Measurements from ENCODE around the gene SULF2. TPM values are rescaled to one million over a fixed set of nuclear protein-coding genes. Genes with fewer than 3 reads are reported as not detected.

The SULF2 gene
- total and polyA plus RNA-seq, 8 donors, result 11.3 to 42.0 (median 15.8) TPM

DNA sequence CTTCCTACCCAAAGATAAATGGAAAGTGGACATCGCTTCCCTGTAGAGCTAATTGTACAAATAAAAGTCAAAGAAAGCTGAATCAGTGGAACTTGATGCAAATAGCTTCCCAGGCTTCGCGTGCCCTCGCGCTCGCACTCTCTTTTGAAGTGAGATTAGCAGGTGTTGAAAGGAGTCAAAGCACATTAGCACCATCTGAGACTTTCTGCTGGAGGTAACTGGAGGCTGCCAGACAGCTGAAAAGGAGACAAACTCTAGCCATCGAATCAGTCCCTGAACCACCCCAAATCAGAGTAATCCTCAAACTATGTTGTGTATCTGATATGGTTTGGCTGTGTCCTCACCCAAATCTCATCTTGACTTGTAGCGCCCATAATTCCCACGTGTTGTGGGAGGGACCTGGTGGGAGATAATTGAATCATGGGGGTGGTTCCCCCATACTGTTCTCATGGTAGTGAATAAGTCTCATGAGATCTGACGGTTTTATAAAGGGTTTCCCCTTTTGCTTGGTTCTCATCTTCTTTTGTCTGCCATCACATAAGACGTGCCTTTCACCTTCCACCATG, 23.7 kb downstream of the SULF2 start:
- no peak for DNase-seq
- ATAC-seq, result no peak
- H3K27me3 ChIP-seq, result peaks cover 0 to 76% of the 10 kb centered on the region in 2 donors
- intact Hi-C loops (cut with DNase I), result no loop called here
- H3K27ac ChIP-seq, result no peak overlapping the region
- H3K4me3 ChIP-seq, result no peak overlapping the region
- H3K4me1 ChIP-seq, result peaks cover 0 to 19% of the 10 kb centered on the region in 2 donors
- H3K36me3 ChIP-seq, result no peaks in the 10 kb centered on the region
- H3K9me3 ChIP-seq, result no peaks in the 10 kb centered on the region
- TF ChIP-seq CTCF (IDR thresholded peaks at IDR 0.05), result no peak

- H3K9me3 ChIP-seq, result no peaks in the 10 kb centered on the region
- intact Hi-C loops (cut with DNase I), result no loop called here
- H3K27ac ChIP-seq, result no peak overlapping the region
- peaks cover 0 to 76% of the 10 kb centered on the region in 2 donors for H3K27me3 ChIP-seq
- ATAC-seq (no peak), DNase-seq (no peak)
- TF ChIP-seq CTCF (IDR thresholded peaks at IDR 0.05), result no peak
- no peak overlapping the region for H3K4me3 ChIP-seq
- no peaks in the 10 kb centered on the region for H3K36me3 ChIP-seq
- peaks cover 0 to 17% of the 10 kb centered on the region in 2 donors for H3K4me1 ChIP-seq
Measured at GRCh38 chr20:47760686-47761481, 24.4 kb downstream of the SULF2 start.

DNA sequence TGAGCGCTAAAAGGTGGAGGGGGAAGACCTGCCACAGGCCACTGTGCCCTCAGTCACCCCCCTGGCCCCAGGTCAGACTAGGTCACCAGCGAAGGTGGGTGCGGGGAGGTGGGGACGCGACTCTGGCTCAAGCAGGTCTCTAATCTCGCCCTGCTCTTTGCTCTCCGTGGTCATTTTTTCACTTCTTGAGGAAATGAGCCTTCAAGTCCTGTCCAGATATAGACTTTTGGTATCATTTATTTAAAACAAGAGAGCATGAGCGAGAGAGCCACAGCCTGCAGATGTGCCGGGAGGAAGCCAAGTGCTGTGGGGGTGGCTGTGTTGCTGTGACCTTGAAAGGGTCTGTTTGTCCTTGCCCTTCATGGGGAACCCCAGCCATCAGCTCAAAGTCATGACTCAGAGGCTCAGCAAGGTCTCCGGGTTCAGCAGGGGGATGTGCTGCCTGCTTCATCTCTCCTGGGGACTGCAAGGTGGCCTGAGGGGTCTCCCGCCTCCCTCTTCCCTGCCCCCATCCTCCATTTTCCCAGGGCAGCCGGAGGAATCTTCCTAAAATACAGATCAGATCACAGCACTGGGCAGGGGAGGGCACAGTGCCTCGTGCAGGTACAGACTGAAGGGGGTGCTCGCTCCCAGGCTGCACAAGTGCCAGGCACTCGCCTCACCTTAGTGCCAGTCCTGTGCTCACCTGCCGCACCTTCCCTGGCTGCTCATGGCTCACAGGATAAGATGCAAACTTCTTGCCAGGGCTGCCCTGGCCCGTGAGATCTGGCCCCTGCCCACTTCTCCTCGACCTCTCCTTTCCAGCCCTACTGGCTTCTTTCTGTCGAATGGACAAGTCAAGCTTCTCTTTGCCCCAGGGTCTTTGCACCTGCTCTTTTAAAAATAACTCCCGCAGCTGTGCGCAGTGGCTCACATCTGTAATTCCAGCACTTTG, 26.5 kb downstream of the SULF2 start:
- DNase-seq (no peak), ATAC-seq (no peak)
- intact Hi-C loops (cut with DNase I), result no loop called here
- Histone ChIP-seq H3K27ac (no peak overlapping the region), H3K4me1 (peaks cover 0 to 9% of the 10 kb centered on the region in 2 donors), H3K27me3 (peaks cover 0 to 67% of the 10 kb centered on the region in 2 donors), H3K9me3 (no peaks in the 10 kb centered on the region), H3K4me3 (no peak overlapping the region), H3K36me3 (no peaks in the 10 kb centered on the region)
- no peak for TF ChIP-seq CTCF (IDR thresholded peaks at IDR 0.05)

DNA sequence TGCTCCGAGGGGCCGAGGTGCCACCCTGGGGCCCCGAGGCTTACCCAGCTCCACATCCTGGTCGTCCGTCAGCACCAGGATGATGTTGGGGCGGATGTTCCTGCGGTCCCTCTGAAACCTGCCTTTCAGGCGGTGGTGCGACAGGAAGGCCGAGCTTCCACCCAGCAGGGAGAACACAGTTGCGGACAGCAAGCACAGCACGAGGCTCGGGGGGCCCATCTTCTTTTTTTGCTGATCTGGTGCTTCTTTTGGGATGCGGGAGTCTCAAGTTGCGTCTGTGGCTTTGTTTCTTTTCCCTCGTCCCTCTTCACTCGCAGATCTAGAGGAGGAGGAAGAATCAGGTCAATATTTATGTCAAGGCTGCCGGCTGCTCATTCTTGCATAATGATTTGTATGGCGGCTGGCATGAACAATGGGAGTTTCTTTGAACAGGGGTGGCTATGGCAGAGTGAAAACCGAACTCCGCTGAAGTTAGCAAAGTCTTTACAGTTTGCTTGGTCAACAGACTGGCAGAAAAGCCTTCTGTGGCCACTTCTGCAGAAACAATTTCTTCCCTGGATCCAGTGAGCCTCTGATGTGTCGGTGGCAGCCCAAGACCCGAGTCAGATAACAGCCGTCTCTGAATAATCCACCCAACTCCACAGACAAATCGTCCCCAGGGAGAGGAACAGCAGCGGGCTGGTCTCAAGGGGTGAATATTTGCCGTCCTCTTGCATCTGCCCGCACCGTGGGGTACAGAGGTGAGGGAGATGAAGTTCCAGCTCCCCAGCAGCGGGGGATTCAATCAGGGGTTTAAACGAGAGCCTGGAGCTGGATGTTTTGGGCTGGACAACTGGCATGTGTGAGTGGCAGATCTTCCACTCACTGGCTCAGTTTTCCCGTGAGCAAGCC, 27.9 kb downstream of the SULF2 start:
- Histone ChIP-seq H3K36me3 (no peaks in the 10 kb centered on the region), H3K4me3 (no peak overlapping the region), H3K27me3 (peaks cover 0 to 53% of the 10 kb centered on the region in 2 donors), H3K27ac (no peak overlapping the region), H3K4me1 (no peaks in the 10 kb centered on the region), H3K9me3 (no peaks in the 10 kb centered on the region)
- no peak for ATAC-seq
- TF ChIP-seq CTCF (IDR thresholded peaks at IDR 0.05), result no peak
- no peak for DNase-seq
- intact Hi-C loops (cut with DNase I), result no loop called here

Measured in left lung (tissue), 10 donors.